Measurements from ENCODE around the gene TSPO2. TPM values are rescaled to one million over a fixed set of nuclear protein-coding genes. Genes with fewer than 3 reads are reported as not detected.

TSPO2 gene
- total and polyA plus RNA-seq, 2 of the 8 experiments (the other 6 are each of a cell fraction or from before 2014, with no cell fraction given): not detected

DNA sequence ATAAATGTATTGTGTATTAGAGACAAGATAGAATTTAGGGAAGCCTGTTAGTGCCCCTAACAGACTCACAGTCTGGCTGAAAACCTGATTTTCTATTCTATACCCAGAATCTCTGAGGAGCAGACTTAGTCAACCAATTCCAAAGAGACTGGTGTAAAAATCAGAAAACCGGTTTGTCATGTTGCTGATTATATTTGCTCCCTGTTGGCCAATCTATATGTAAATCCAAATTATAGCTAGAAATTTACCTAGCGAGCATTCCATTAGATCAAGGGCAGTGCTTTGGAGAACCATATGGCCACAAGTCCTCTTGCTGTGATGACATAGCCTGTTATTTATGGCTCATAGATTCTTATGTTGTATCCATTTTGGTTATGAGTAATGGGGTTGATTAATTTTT, 35.3 kb downstream of the TSPO2 start:
- peaks cover under 1 to 11% of the 10 kb centered on the region in 2 experiments for H4K20me1 ChIP-seq (replicated peaks in 1 of 2; ENCODE audit: control insufficient read depth in 1 of 2, insufficient read depth in 2 of 2, low read length in 2 of 2)
- no peak for FAIRE-seq
- H3K23ac ChIP-seq (ENCODE audit: insufficient read length): no peak overlapping the region
- TF ChIP-seq RBBP5 (IDR thresholded peaks at IDR 0.05; ENCODE audit: borderline replicate concordance, low read depth, low read length) (no peak), HDAC2 (IDR thresholded peaks at IDR 0.05; ENCODE audit: borderline replicate concordance in 1 of 2, low read depth in 2 of 2, low read length in 2 of 2) (no peak)
- no peak for DNase-seq (ENCODE audit: low read depth in 1 of 2, low spot score in 2 of 2)
- peaks cover 10 to 34% (median 24%) of the 10 kb centered on the region in 4 experiments for H3K36me3 ChIP-seq (ENCODE audit: control insufficient read depth in 2 of 4, insufficient read depth in 4 of 4, low read length in 3 of 4)
- CTCF ChIA-PET (ENCODE audit: partially characterized antibody): no interaction called here
- H2BK120ac ChIP-seq (replicated peaks; ENCODE audit: low read depth, low read length): no peak overlapping the region
- no peaks in the 10 kb centered on the region; the same call in 1 of the 2 replicates for H3K79me1 ChIP-seq (ENCODE audit: low read depth, low read length)
- no peak overlapping the region for H4K8ac ChIP-seq (ENCODE audit: extremely low read depth, insufficient read depth, low read length)
- no peak overlapping the region for H3K4me2 ChIP-seq (ENCODE audit: insufficient read depth in 1 of 2, low read depth in 2 of 2, low read length in 2 of 2)
- no peak overlapping the region for H2BK20ac ChIP-seq (ENCODE audit: low read length)
- no peak overlapping the region for H2BK5ac ChIP-seq (ENCODE audit: low read depth, low read length)
- no peak overlapping the region for H4K91ac ChIP-seq (replicated peaks; ENCODE audit: insufficient read length, low read length)
- WGBS, 2 experiments (ENCODE audit: extremely low coverage in 1 of 2, insufficient coverage in 1 of 2, insufficient read length in 1 of 2, insufficient replicate concordance in 2 of 2, low coverage in 1 of 2, low lambda C conversion rate in 2 of 2, missing lambda C conversion rate in 1 of 2): 91% methylated on average over 2 of the region's 2 CpGs; no CpG with 5 or more reads in 1 of the 2 experiments
- POLR2A ChIA-PET (ENCODE audit: partially characterized antibody): no interaction called here
- H3K23me2 ChIP-seq (ENCODE audit: low read depth, low read length): peaks cover 6% of the 10 kb centered on the region
- H2BK12ac ChIP-seq (ENCODE audit: low read depth, low read length): no peak overlapping the region
- no peaks in the 10 kb centered on the region for H3K27me3 ChIP-seq (replicated peaks in 1 of 4; ENCODE audit: control insufficient read depth in 3 of 4, extremely low read depth in 1 of 4, insufficient read depth in 3 of 4, low read length in 3 of 4)
- no peak overlapping the region for H3K18ac ChIP-seq (ENCODE audit: extremely low read depth, low read length)
- H3K4ac ChIP-seq (replicated peaks; ENCODE audit: insufficient read length, low read depth, low read length): no peak overlapping the region
- H2AFZ ChIP-seq (ENCODE audit: low read length): no peak overlapping the region
- no peak overlapping the region for H2BK15ac ChIP-seq (ENCODE audit: low read length)
- no peak overlapping the region for H3K27ac ChIP-seq (ENCODE audit: low read depth, low read length)
- no peak overlapping the region for H3K14ac ChIP-seq (ENCODE audit: insufficient read length)
- H3K4me1 ChIP-seq (replicated peaks in 1 of 4; ENCODE audit: control insufficient read depth in 3 of 4, insufficient read depth in 4 of 4, low read length in 3 of 4): peaks cover 0 to 5% (median 2%) of the 10 kb centered on the region in 4 experiments; a peak in 3 of 7 replicates
- H3K9me3 ChIP-seq (ENCODE audit: insufficient read depth in 2 of 2, low read depth in 1 of 2, low read length in 1 of 2): no peaks in the 10 kb centered on the region
- H4K5ac ChIP-seq (ENCODE audit: insufficient read length, low read depth, low read length): no peak overlapping the region
- no peak overlapping the region for H3K4me3 ChIP-seq (ENCODE audit: extremely low read depth in 1 of 4, insufficient read depth in 2 of 4, low read depth in 3 of 4, low read length in 4 of 4)
- peaks cover 41 to 86% of the 10 kb centered on the region in 2 experiments for H3K79me2 ChIP-seq (ENCODE audit: control insufficient read depth in 1 of 2, insufficient read depth in 2 of 2, low read length in 2 of 2)
- H2AK5ac ChIP-seq (ENCODE audit: low read depth, low read length): no peak overlapping the region
- no peak overlapping the region for H3K56ac ChIP-seq (replicated peaks; ENCODE audit: insufficient read length, low read depth, low read length)
- no peak overlapping the region for H3K9ac ChIP-seq (replicated peaks in 1 of 4; ENCODE audit: extremely low read depth in 1 of 4, low read depth in 3 of 4, low read length in 3 of 4)

Measured in H1 (cell line).